CD14-positive monocyte (primary cell): ENCODE data around the gene TADA3. TPM values are rescaled to one million over a fixed set of nuclear protein-coding genes. Genes with fewer than 3 reads are reported as not detected.

Source experiments
- DNase-seq, 3 donors: peaks; one replicate each; pipeline ENCODE4 v3.0.0-alpha.2; 2011 to 2022
- H2AFZ ChIP-seq: 2 replicates; pipeline ENCODE4 v1.6.0; 2012; ENCODE audit warnings: mild to moderate bottlenecking, low read depth, low read length, inconsistent platforms; ENCODE audit not compliant: insufficient read depth, poor library complexity, severe bottlenecking
- H3K27ac ChIP-seq, 2 donors: 1 replicate in 1 of 2; 2 replicates in 1 of 2; pipeline ENCODE4 v1.5.1; 2012 to 2013; ENCODE audit warnings: low read length in 2 of 2, control low read depth in 1 of 2, inconsistent platforms in 1 of 2, low read depth in 1 of 2, mild to moderate bottlenecking in 1 of 2
- H3K27me3 ChIP-seq, 2 donors: one replicate each; pipeline versions ENCODE4 v1.6.0 to v1.6.1; 2011 to 2013; ENCODE audit warnings: low read length in 2 of 2; ENCODE audit not compliant: control insufficient read depth in 2 of 2, insufficient read depth in 2 of 2
- H3K36me3 ChIP-seq, 2 donors: replicated peaks in 1 of 2; 1 replicate in 1 of 2; 2 replicates in 1 of 2; pipeline versions ENCODE4 v1.5.1 to v1.6.1; 2012 to 2013; ENCODE audit warnings: low read length in 2 of 2, control low read depth in 1 of 2, inconsistent platforms in 1 of 2, mild to moderate bottlenecking in 1 of 2; ENCODE audit not compliant: insufficient read depth in 2 of 2, control insufficient read depth in 1 of 2
- H3K4me1 ChIP-seq, 2 donors: 1 replicate in 1 of 2; 2 replicates in 1 of 2; pipeline versions ENCODE4 v1.5.1 to v1.6.1; 2012 to 2013; ENCODE audit warnings: low read length in 2 of 2, control low read depth in 1 of 2, inconsistent platforms in 1 of 2, mild to moderate bottlenecking in 1 of 2, moderate library complexity in 1 of 2; ENCODE audit not compliant: insufficient read depth in 2 of 2, control insufficient read depth in 1 of 2
- H3K4me2 ChIP-seq: replicated peaks from 2 replicates; pipeline ENCODE3; 2012; ENCODE audit warnings: low read length, moderate library complexity, mild to moderate bottlenecking; ENCODE audit not compliant: poor library complexity, severe bottlenecking; ENCODE audit errors: extremely low read depth
- H3K4me3 ChIP-seq, 3 experiments: fragments of 200-600 bp in 1 of 3; sonication (generic) in 1 of 3; replicated peaks in 1 of 3; 1 replicate in 2 of 3; 2 replicates in 1 of 3; pipeline ENCODE4 v1.5.1; 2011 to 2013; ENCODE audit warnings: low read length in 3 of 3, mild to moderate bottlenecking in 3 of 3, control low read depth in 2 of 3, low read depth in 2 of 3, inconsistent platforms in 1 of 3, moderate library complexity in 1 of 3
- H3K79me2 ChIP-seq: 2 replicates; pipeline ENCODE4 v1.6.0; 2012; ENCODE audit warnings: mild to moderate bottlenecking, control low read depth, inconsistent platforms, low read length, moderate library complexity; ENCODE audit not compliant: insufficient read depth
- H3K9ac ChIP-seq: 2 replicates; pipeline ENCODE4 v1.6.0; 2017; ENCODE audit warnings: low read length, mild to moderate bottlenecking; ENCODE audit not compliant: insufficient read depth, poor library complexity, severe bottlenecking
- H3K9me3 ChIP-seq, 2 donors: replicated peaks in 1 of 2; 1 replicate in 1 of 2; 2 replicates in 1 of 2; pipeline versions ENCODE4 v1.5.1 to v1.6.1; 2012 to 2013; ENCODE audit warnings: low read length in 2 of 2, control low read depth in 1 of 2; ENCODE audit not compliant: control insufficient read depth in 1 of 2, insufficient read depth in 1 of 2
- H4K20me1 ChIP-seq: 2 replicates; pipeline ENCODE4 v1.6.0; 2012; ENCODE audit warnings: mild to moderate bottlenecking, low read length, control low read depth, moderate library complexity; ENCODE audit not compliant: insufficient read depth
- H3K27ac Mint-ChIP-seq, 7 donors: one replicate each; pipeline ENCODE4 v1.8.0; 2020; ENCODE audit warnings: mild to moderate bottlenecking in 7 of 7, mixed read lengths in 7 of 7, moderate library complexity in 6 of 7, inconsistent platforms in 2 of 7
- H3K27me3 Mint-ChIP-seq, 3 donors: one replicate each; pipeline ENCODE4 v1.8.0; 2021 to 2022; ENCODE audit warnings: low read depth in 3 of 3, mild to moderate bottlenecking in 3 of 3, mixed read lengths in 3 of 3, moderate library complexity in 3 of 3, inconsistent platforms in 1 of 3
- H3K36me3 Mint-ChIP-seq, 2 donors: one replicate each; pipeline ENCODE4 v1.8.0; 2020; ENCODE audit warnings: mixed read lengths in 2 of 2, inconsistent platforms in 1 of 2, mild to moderate bottlenecking in 1 of 2
- H3K4me1 Mint-ChIP-seq: one replicate; pipeline ENCODE4 v1.8.0; 2020; ENCODE audit warnings: mild to moderate bottlenecking, mixed read lengths
- H3K4me3 Mint-ChIP-seq, 2 donors: one replicate each; pipeline ENCODE4 v1.8.0; 2020; ENCODE audit warnings: mild to moderate bottlenecking in 2 of 2, mixed read lengths in 2 of 2, moderate library complexity in 1 of 2
- H3K9me3 Mint-ChIP-seq, 7 donors: one replicate each; pipeline ENCODE4 v1.8.0; 2020 to 2022; ENCODE audit warnings: mixed read lengths in 7 of 7, mild to moderate bottlenecking in 6 of 7, moderate library complexity in 6 of 7, inconsistent platforms in 2 of 7
- WGBS: methylation state at CpG from one replicate; pipeline ENCODE4 v1.1.5; 2013; ENCODE audit warnings: missing lambda C conversion rate; ENCODE audit not compliant: insufficient coverage; 5-methylcytosine and 5-hydroxymethylcytosine counted together
- intact Hi-C, 2 donors: fragments of 100-400 bp; cut with micrococcal nuclease; formaldehyde crosslinking; loops; one replicate each; pipeline versions ENCODE4 v1.15.0 to v1.15.1; 2023
- polyA plus RNA-seq, 3 donors: library from polyadenylated mRNA; depleted of rRNA in 1 of 3; unstranded in 2 of 3; stranded (reverse) in 1 of 3; fragments of 300-500 nt in 2 of 3; fragments of >200 nt in 1 of 3; fragmentation: Illumina TruSeq in 2 of 3; gene quantifications; 1 replicate in 2 of 3; 2 replicates in 1 of 3; pipeline ENCODE4 v1.2.3, GENCODE V29; 2012 to 2021
- TF ChIP-seq, protein P1 (sequence below): fragments of 200-600 bp; IDR thresholded peaks from one replicate; pipeline ENCODE4 v1.8.0; 2022; ENCODE audit warnings: antibody characterized with exemption, mild to moderate bottlenecking

Gene TADA3
- polyA plus RNA-seq, 3 donors, result 36.1 to 47.2 (median 46.9) TPM

DNA sequence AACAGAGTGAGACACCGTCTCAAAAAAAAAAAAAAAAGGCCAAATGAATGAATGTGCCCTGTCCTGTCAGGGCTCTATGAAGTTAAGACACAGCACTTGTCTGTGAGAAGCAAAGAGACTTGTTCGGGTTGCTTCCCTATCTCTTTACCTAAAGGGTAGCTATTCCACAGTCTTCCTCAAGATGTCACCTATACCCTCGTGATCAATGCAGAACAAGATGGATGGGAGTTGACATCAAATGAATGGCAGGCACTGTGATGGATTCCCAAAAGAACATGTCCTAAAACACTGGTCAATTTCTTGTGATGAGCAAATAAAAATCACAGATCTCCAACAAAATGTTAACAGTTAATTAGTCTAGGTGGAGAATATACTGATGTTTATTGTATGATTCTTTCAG, 9.5 kb downstream of the TADA3 start:
- H3K36me3 Mint-ChIP-seq, result peaks cover 44 to 62% of the 10 kb centered on the region in 2 donors
- no peaks in the 10 kb centered on the region for H3K27me3 Mint-ChIP-seq
- no peaks in the 10 kb centered on the region for H4K20me1 ChIP-seq
- peaks cover 6% of the 10 kb centered on the region for H3K79me2 ChIP-seq
- H3K9me3 Mint-ChIP-seq, result no peaks in the 10 kb centered on the region
- peak overlapping the region in 1 of 2 donors; percentile 72 for H3K27ac ChIP-seq
- H2AFZ ChIP-seq, result no peak overlapping the region
- H3K4me1 Mint-ChIP-seq, result peaks cover 59% of the 10 kb centered on the region
- no peaks in the 10 kb centered on the region for H3K9me3 ChIP-seq
- peaks cover 31 to 49% of the 10 kb centered on the region in 2 donors for H3K36me3 ChIP-seq
- H3K27ac Mint-ChIP-seq, result peak overlapping the region in 4 of 7 donors; percentile 11 to 83 (median 75)
- TF ChIP-seq, protein P1, sequence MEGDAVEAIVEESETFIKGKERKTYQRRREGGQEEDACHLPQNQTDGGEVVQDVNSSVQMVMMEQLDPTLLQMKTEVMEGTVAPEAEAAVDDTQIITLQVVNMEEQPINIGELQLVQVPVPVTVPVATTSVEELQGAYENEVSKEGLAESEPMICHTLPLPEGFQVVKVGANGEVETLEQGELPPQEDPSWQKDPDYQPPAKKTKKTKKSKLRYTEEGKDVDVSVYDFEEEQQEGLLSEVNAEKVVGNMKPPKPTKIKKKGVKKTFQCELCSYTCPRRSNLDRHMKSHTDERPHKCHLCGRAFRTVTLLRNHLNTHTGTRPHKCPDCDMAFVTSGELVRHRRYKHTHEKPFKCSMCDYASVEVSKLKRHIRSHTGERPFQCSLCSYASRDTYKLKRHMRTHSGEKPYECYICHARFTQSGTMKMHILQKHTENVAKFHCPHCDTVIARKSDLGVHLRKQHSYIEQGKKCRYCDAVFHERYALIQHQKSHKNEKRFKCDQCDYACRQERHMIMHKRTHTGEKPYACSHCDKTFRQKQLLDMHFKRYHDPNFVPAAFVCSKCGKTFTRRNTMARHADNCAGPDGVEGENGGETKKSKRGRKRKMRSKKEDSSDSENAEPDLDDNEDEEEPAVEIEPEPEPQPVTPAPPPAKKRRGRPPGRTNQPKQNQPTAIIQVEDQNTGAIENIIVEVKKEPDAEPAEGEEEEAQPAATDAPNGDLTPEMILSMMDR, result no peak
- intact Hi-C loops, result no loop called here
- H3K4me3 ChIP-seq, result no peak overlapping the region
- H3K4me1 ChIP-seq, result peaks cover 51% of the 10 kb centered on the region in 2 donors
- 75% methylated on average over 1 of the region's 3 CpGs for WGBS
- H3K9ac ChIP-seq, result no peak overlapping the region
- peak overlapping the region; percentile 41 for H3K4me2 ChIP-seq
- no peak overlapping the region for H3K4me3 Mint-ChIP-seq
- peak in 2 of 3 donors; percentile 20 to 27 for DNase-seq
- no peaks in the 10 kb centered on the region for H3K27me3 ChIP-seq

DNA sequence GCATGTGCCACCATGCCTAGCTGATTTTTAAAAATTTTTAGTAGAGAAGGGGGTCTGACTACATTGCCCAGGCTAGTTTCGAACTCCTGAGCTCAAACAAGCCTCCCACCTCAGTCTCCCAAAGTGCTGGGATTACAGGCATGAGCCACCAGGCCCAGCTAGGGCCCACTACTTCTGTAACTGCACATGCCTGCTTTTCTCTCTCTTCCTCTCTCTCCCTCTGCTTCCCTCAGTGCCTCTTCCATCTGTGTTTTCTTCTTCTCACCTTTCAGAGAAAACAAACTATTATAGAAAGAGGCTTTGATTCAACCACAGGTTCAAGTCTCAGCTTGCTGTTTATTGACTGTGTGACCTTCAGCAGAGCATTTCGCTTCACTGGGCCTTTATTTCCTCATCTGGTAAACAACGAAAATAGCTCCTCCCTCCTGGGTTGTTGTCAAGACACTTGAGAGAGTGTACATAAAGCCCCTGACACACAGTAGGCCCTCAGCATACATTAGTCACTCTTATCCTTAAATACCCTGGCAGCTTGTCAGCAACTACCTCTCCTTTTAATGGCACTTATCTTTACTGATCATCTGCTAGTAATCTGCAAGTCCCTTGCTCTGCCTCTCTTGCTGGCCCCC, 10.2 kb downstream of the TADA3 start:
- no peak overlapping the region for H3K4me3 Mint-ChIP-seq
- Histone ChIP-seq H3K4me1 (peaks cover 58% of the 10 kb centered on the region in 2 donors), H3K27ac (peak overlapping the region; percentile 72 to 80), H3K27me3 (no peaks in the 10 kb centered on the region), H3K4me3 (peak overlapping the region in 1 of 3 experiments; percentile 32), H2AFZ (peak overlapping the region; percentile 33), H3K9ac (peak overlapping the region; percentile 16), H4K20me1 (no peaks in the 10 kb centered on the region), H3K79me2 (peaks cover 6% of the 10 kb centered on the region), H3K9me3 (no peaks in the 10 kb centered on the region), H3K4me2 (peak overlapping the region; percentile 41), H3K36me3 (peaks cover 27 to 43% of the 10 kb centered on the region in 2 donors)
- TF ChIP-seq, protein P1, result no peak
- peak overlapping the region; percentile 68 to 93 (median 82) for H3K27ac Mint-ChIP-seq
- intact Hi-C loops, result no loop called here
- no peaks in the 10 kb centered on the region for H3K9me3 Mint-ChIP-seq
- H3K36me3 Mint-ChIP-seq, result peaks cover 43 to 56% of the 10 kb centered on the region in 2 donors
- DNase-seq, result peak in 1 of 3 donors; percentile 26
- 32% methylated on average over 3 of the region's 3 CpGs for WGBS
- no peaks in the 10 kb centered on the region for H3K27me3 Mint-ChIP-seq
- peaks cover 64% of the 10 kb centered on the region for H3K4me1 Mint-ChIP-seq
